HAP-1 (cell line): ENCODE measurements around the gene NSD1.
A peak's percentile ranks its signal among the peaks of the same experiment; 100 is the strongest.

Source experiments
- DNase-seq, 2 experiments: peaks; one replicate each; pipeline ENCODE4 v3.0.0-alpha.2; 2016 to 2020; ENCODE audit warnings: low spot score in 2 of 2
- H3K27me3 ChIP-seq: fragments of 250-450 bp; sonication (Bioruptor Pico); 2 replicates; pipeline ENCODE4 v1.5.1; 2020; ENCODE audit warnings: low read depth, mild to moderate bottlenecking, moderate library complexity
- H3K36me3 ChIP-seq: fragments of 250-450 bp; sonication (Bioruptor Pico); replicated peaks from 2 replicates; pipeline ENCODE4 v1.5.1; 2020; ENCODE audit warnings: mild to moderate bottlenecking
- H3K4me1 ChIP-seq: fragments of 250-450 bp; sonication (Bioruptor Pico); 2 replicates; pipeline ENCODE4 v1.5.1; 2020; ENCODE audit warnings: mild to moderate bottlenecking
- H3K4me3 ChIP-seq: fragments of 250-450 bp; sonication (Bioruptor Pico); 2 replicates; pipeline ENCODE4 v1.5.1; 2020; ENCODE audit warnings: mild to moderate bottlenecking, moderate library complexity
- H3K9me3 ChIP-seq: fragments of 250-450 bp; sonication (Bioruptor Pico); 2 replicates; pipeline ENCODE4 v1.5.1; 2020; ENCODE audit warnings: mild to moderate bottlenecking, moderate library complexity
- in situ Hi-C: fragments of 300-500 bp; cut with MboI; formaldehyde crosslinking; loops from 3 replicates; pipeline ENCODE4 v1.14.3; 2020; ENCODE audit warnings: low sequenced_read_pairs, inconsistent platforms, mixed read lengths

Gene NSD1

DNA sequence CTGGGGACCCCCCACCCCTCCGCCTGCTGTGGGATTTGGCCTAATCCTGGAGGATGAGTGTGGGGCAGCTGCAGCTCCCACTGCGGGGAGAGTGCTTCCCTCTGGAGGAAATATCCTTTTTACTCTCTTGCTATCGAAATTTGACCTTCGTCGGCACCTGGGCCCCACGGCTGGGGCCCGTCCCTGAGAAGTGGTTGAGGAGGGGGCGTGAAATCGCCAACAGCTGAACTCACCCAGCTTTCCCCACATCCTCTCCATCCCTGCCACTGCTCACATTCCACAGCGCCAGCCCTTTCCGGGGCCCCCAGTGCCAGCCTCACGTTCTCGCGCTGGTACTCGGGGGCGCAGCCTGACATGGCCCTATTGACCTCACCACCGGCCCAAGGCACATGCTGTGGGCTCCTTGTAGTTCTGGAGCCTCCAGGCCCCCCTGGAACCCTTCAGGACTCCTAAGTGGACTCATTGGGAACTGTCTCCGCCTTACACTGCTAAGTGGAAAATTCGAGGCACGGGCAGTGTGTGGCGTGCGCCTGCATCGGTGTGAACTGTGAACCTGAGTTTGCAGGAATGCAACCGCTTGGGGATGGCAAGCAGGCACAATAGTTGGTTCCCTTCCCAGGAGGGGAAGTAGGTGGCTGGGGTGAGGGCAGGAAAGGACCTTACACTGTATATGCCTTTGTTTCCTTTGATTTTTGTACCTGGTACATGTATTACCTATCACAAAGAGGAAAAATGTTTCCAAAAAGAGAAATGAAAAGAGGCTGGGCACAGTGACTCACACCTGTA lies 27.7 kb upstream of the NSD1 start:
- Histone ChIP-seq H3K27me3 (no peaks in the 10 kb centered on the region), H3K4me3 (no peak overlapping the region), H3K4me1 (no peaks in the 10 kb centered on the region), H3K9me3 (no peaks in the 10 kb centered on the region), H3K36me3 (no peaks in the 10 kb centered on the region)
- in situ Hi-C loops, result loop anchor here (25.0 kb wide), 1 partner anchor 1369 kb away; no protein-coding TSS in a partner anchor
- no peak for DNase-seq

DNA sequence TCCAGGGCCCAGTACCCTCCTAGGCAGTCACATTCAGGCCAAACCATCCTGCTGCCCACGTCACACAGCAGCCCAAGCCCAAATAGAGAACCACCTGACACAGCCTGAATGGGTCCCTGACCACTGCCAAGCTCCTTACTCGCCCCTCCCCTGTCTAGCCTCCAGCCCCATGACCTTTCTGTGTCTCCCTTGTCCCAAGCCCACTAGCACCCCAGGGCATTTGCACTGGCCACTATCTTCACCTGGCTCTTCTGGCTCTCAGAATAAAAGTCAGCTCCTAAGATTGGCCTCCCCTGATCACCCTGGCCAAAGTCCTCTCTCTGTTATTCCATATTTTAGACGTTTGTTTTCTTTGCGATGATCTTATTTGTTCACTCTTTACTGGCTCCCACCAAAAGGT lies 26.4 kb upstream of the NSD1 start:
- no peaks in the 10 kb centered on the region for H3K27me3 ChIP-seq
- in situ Hi-C loops, result loop anchor here (25.0 kb wide), 1 partner anchor 1370 kb away; no protein-coding TSS in a partner anchor
- no peak for DNase-seq
- no peaks in the 10 kb centered on the region; the same call in 1 of the 2 replicates for H3K4me1 ChIP-seq
- H3K9me3 ChIP-seq, result no peaks in the 10 kb centered on the region
- H3K36me3 ChIP-seq, result no peaks in the 10 kb centered on the region
- H3K4me3 ChIP-seq, result no peak overlapping the region

DNA sequence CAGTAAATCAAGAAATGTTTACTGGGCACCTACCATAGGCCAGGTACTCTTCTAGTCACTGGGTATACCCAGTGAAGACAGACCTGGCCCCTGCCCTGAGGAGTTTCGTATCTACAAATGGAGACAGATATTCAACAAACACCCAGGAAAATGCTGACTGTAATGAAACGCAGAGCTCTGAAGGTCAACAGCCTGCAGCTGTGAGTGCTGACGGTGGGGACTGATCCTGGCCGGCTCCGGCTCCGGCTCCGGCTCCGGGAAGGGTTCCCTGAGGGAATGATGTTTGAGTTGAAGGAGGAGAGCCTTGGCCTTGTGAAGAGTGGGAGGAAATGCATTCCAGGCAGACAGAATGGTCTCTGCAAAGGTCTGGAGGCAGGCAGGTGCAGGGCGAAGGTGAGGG lies 23.8 kb upstream of the NSD1 start:
- DNase-seq, result no peak
- H3K27me3 ChIP-seq, result no peaks in the 10 kb centered on the region
- in situ Hi-C loops, result loop anchor here (5.0 to 25.0 kb wide), 2 partner anchors 448 to 1373 kb away; no protein-coding TSS in a partner anchor

GRCh38 chr5:177111720-177112394 lies 21.7 kb upstream of the NSD1 start:
- H3K4me3 ChIP-seq, result no peak overlapping the region
- no peaks in the 10 kb centered on the region; the same call in 1 of the 2 replicates for H3K4me1 ChIP-seq
- peak; percentile 54 to 83 for DNase-seq

More for the DNA sequence above, 23.8 kb upstream of the NSD1 start:
- H3K4me1 ChIP-seq, result no peaks in the 10 kb centered on the region; the same call in 1 of the 2 replicates
- H3K9me3 ChIP-seq, result no peaks in the 10 kb centered on the region
- no peak overlapping the region for H3K4me3 ChIP-seq
- no peaks in the 10 kb centered on the region for H3K36me3 ChIP-seq

GRCh38 chr5:177112589-177113220 lies 20.9 kb upstream of the NSD1 start:
- Histone ChIP-seq H3K36me3 (no peaks in the 10 kb centered on the region), H3K4me1 (no peaks in the 10 kb centered on the region; the same call in 1 of the 2 replicates), H3K9me3 (no peaks in the 10 kb centered on the region), H3K4me3 (no peak overlapping the region), H3K27me3 (no peaks in the 10 kb centered on the region)
- in situ Hi-C loops, result loop anchor here (5.0 to 25.0 kb wide), 2 partner anchors 450 to 1375 kb away; no protein-coding TSS in a partner anchor
- DNase-seq, result no peak

More at GRCh38 chr5:177111720-177112394, 21.7 kb upstream of the NSD1 start:
- H3K9me3 ChIP-seq, result no peaks in the 10 kb centered on the region
- H3K27me3 ChIP-seq, result no peaks in the 10 kb centered on the region
- in situ Hi-C loops, result loop anchor here (5.0 to 25.0 kb wide), 2 partner anchors 450 to 1375 kb away; no protein-coding TSS in a partner anchor
- no peaks in the 10 kb centered on the region for H3K36me3 ChIP-seq

- peak; percentile 78 to 86 for DNase-seq
- no peak overlapping the region for H3K4me3 ChIP-seq
- H3K4me1 ChIP-seq, result no peaks in the 10 kb centered on the region; the same call in 1 of the 2 replicates
- no peaks in the 10 kb centered on the region for H3K27me3 ChIP-seq
- H3K36me3 ChIP-seq, result no peaks in the 10 kb centered on the region
- no peaks in the 10 kb centered on the region for H3K9me3 ChIP-seq
- in situ Hi-C loops, result loop anchor here (5.0 to 25.0 kb wide), 2 partner anchors 451 to 1376 kb away; no protein-coding TSS in a partner anchor
Observed at GRCh38 chr5:177113566-177114424, 19.8 kb upstream of the NSD1 start.

- no peaks in the 10 kb centered on the region for H3K27me3 ChIP-seq
- no peaks in the 10 kb centered on the region for H3K9me3 ChIP-seq
- no peaks in the 10 kb centered on the region for H3K36me3 ChIP-seq
- no peak for DNase-seq
- in situ Hi-C loops, result loop anchor here (25.0 kb wide), 1 partner anchor 1380 kb away; no protein-coding TSS in a partner anchor
- H3K4me1 ChIP-seq, result no peaks in the 10 kb centered on the region
- H3K4me3 ChIP-seq, result no peak overlapping the region
Observed at GRCh38 chr5:177116631-177117373, 16.8 kb upstream of the NSD1 start.

GRCh38 chr5:177117441-177118045 lies 16.0 kb upstream of the NSD1 start:
- Histone ChIP-seq H3K4me1 (no peaks in the 10 kb centered on the region), H3K9me3 (no peaks in the 10 kb centered on the region)
- in situ Hi-C loops, result loop anchor here (25.0 kb wide), 1 partner anchor 1380 kb away; no protein-coding TSS in a partner anchor

DNA sequence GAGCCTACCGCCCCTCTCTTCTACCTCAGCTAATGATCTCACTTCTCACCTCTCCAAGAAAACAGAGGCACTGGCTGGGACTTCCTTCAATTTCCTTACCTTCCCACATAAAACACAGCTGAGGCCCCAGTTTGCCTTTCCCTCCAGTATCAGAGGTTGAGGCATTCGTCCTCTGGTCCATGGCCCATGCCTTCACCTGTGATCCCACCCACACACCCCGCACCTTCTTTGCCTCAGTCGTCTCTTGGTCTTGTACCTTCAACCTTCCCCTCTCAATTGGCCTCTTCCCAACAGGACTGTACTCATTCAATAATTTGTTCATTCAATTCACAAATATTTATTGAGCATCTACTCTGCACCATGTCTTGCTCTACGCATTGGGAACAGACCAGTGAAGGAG lies 11.0 kb upstream of the NSD1 start:
- H3K36me3 ChIP-seq, result no peaks in the 10 kb centered on the region
- in situ Hi-C loops, result loop anchor here (25.0 kb wide), 1 partner anchor 1385 kb away; no protein-coding TSS in a partner anchor

More at GRCh38 chr5:177117441-177118045, 16.0 kb upstream of the NSD1 start:
- Histone ChIP-seq H3K36me3 (no peaks in the 10 kb centered on the region), H3K4me3 (no peak overlapping the region), H3K27me3 (no peaks in the 10 kb centered on the region)
- DNase-seq, result no peak

GRCh38 chr5:177123789-177124485 lies 9.6 kb upstream of the NSD1 start:
- H3K4me1 ChIP-seq, result no peaks in the 10 kb centered on the region
- no peaks in the 10 kb centered on the region for H3K36me3 ChIP-seq
- no peaks in the 10 kb centered on the region for H3K27me3 ChIP-seq
- no peaks in the 10 kb centered on the region for H3K9me3 ChIP-seq
- in situ Hi-C loops, result loop anchor here (25.0 kb wide), 1 partner anchor 1387 kb away; no protein-coding TSS in a partner anchor
- no peak overlapping the region for H3K4me3 ChIP-seq
- no peak for DNase-seq

More for the DNA sequence above, 11.0 kb upstream of the NSD1 start:
- no peaks in the 10 kb centered on the region for H3K4me1 ChIP-seq
- no peaks in the 10 kb centered on the region for H3K27me3 ChIP-seq
- H3K9me3 ChIP-seq, result no peaks in the 10 kb centered on the region
- no peak for DNase-seq
- no peak overlapping the region for H3K4me3 ChIP-seq

GRCh38 chr5:177124486-177124991 lies 9.0 kb upstream of the NSD1 start:
- Histone ChIP-seq H3K36me3 (no peaks in the 10 kb centered on the region), H3K27me3 (no peaks in the 10 kb centered on the region), H3K9me3 (no peaks in the 10 kb centered on the region), H3K4me1 (no peaks in the 10 kb centered on the region), H3K4me3 (no peak overlapping the region)
- DNase-seq, result no peak
- in situ Hi-C loops, result loop anchor here (25.0 kb wide), 1 partner anchor 1387 kb away; no protein-coding TSS in a partner anchor
